GM19463 (cell line): ENCODE results near the gene MROH2A.
"Not testable (repeated sequence)": the region's sequence is repeated elsewhere in the genome, so short reads cannot be mapped to it uniquely, and the experiment has no call there.

Experiments
- ATAC-seq: cut with Tn5 transposase; IDR thresholded peaks from one replicate; pipeline ENCODE4 v1.9.1; 2021; ENCODE audit warnings: mild to moderate bottlenecking, moderate library complexity; ENCODE audit not compliant: unreplicated experiment

The MROH2A gene, protein sequence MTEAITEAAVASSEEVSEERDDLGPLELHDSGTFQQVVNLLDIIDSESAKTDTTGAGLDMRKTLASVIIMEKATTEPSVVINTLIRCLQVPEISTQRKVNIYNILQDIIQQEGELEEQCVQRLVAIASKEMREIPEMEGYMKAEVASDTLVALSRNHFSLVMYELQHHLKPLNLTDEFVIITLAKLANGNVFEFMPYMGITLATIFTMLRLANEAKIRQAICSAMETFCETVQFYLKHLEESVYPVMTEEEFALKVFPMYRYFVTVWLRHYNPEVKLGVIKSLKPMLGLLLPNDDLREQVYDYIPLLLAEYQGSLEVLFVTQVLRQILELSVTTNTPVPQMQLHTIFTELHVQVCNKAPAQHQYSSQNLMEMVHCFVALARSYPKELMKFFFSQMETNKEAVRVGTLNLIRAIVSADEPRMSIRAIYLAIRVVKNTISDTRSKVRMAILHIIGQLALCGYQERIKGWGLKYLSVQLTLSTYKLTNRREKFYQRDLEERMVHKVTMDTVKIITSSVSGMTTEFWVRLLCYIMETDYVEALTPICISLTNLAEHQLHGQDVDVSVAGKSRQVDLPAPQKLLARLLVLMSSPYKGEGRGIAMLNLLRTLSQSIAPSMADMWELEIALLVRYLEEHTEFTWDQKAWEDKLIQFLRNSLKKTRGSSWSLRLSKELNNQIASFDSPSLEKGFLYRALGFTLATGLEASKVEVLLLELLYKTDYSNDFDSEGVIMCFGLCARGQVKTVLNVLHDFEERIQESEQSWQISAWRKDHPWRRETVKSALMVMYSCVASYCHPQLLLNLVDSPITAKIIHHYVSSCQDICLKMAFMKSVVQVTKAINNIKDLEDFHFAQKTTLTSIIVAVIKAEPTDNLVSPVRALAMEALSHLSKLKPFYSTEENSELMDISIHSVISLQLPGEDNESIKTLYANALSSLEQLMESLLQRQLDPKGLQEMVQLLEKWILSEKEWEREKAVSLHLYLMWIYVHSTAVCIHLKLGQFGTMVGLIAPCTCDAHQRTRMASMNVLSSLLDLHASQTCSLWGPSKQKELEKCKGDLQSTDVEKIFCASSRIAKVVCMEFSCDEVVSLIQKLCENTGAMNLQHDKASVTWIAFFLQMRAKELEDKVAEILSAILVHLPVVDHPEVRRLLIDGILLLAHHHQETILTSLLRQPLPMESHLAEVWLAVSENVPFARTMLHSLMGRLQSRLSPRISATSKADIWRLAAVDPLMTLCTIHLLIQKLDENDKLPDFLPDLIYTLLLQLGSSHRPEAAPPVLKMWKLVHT (N-terminal part only)

DNA sequence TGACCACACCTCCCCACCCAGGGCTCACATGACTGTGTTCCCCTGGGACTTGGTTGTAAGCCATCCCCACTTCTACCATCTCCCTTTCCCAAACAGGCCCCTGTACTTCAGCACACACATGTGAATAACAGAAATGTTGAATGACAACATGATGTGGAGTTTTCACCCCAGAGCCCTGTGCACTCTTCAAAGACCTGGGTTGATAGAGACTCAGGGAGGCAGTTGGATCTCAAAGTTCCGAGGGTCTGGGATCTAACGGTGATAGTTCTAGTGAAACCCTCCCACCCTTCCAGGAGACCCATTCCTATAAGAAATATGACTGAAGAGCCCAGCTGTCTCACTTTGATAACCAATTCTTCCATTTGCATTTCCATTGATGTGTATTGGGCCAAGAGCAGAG, at the start of gene MROH2A:
TSS of gene MROH2A (plus strand) at position 301 of the 400 bp plus-strand sequence. CDS start 1,029 bp downstream, outside the sequence.
- no peak for ATAC-seq

DNA sequence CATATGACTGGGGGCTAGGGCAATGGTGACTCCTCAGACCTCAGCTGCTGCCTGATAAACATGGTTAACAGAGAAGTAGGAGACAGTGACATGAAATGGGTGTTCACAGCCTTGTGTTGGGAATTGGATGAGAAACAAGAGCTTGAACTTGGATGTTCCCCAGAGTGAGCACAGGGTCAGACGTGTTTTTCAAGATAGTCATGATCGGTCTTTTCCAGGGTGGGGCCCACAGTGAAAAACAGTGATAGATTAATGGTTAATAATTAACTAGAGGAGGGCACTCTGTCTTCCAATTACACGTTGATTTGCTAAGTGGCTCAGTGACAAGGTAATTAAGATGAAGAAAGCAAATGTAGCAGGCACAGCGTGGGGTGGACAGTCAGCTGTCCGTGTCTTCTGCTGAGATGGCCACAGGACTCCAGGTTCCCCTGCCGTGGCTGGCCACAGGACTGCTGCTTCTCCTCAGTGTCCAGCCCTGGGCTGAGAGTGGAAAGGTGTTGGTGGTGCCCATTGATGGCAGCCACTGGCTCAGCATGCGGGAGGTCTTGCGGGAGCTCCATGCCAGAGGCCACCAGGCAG, 49.3 kb upstream of the MROH2A start, which contains the start of gene UGT1A3:
TSS of gene UGT1A3 (plus strand) at position 320 of the 579 bp plus-strand sequence. CDS start at position 405, 85 bp downstream.
- no peak for ATAC-seq

DNA sequence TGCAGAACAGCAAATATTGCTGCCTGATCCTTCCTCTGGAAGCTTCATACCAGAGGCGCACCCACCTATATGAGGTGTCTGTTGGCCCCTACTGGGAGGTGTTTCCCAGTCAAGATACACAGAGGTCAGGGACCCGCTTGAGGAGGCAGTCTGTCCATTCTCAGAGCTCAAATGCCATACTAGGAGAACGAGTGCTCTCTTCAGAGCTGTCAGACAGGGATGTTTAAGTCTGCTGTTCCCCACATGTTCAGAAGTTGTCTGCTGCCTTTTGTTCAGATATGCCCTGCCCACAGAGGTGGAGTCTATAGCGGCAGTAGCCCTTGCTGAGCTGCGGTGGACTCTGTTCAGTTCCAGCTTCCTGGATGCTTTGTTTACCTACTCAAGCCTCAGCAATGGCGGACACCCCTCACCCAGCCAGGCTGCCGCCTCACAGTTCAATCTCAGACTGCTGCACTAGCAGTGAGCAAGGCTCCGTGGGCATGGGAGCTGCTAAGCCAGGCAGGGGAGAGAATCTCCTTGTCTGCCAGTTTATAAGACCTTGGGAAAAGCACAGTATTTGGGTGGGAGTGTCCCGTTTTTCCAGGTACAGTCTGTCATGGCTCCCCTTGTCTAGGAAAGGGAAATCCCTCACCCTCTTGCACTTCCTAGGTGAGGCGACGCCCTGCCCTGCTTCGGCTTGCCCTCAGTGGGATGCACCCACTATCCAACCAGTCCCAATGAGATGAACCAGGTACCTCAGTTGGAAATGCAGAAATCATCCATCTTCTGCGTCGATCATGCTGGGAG, 41.1 kb upstream of the MROH2A start:
- ATAC-seq, result not testable (repeated sequence)

DNA sequence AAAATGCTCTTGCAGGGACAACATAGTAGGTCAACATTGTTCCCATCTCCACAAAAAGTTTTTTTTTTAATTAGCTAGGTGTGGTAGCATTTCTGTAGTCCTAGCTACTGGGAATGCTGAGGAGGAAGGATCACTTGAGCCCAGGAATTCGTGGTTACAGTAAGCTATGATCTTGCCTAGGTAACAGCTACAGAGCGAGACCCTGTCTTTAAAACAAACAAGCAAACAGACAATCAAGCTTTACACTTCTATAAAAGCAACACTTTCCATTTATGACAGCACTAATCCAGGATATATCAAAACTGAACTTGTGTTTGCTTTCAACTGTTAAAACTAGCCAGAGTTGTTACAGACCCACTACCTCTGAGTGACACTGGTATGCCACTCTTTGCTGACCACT, 37.3 kb upstream of the MROH2A start:
- no peak for ATAC-seq

DNA sequence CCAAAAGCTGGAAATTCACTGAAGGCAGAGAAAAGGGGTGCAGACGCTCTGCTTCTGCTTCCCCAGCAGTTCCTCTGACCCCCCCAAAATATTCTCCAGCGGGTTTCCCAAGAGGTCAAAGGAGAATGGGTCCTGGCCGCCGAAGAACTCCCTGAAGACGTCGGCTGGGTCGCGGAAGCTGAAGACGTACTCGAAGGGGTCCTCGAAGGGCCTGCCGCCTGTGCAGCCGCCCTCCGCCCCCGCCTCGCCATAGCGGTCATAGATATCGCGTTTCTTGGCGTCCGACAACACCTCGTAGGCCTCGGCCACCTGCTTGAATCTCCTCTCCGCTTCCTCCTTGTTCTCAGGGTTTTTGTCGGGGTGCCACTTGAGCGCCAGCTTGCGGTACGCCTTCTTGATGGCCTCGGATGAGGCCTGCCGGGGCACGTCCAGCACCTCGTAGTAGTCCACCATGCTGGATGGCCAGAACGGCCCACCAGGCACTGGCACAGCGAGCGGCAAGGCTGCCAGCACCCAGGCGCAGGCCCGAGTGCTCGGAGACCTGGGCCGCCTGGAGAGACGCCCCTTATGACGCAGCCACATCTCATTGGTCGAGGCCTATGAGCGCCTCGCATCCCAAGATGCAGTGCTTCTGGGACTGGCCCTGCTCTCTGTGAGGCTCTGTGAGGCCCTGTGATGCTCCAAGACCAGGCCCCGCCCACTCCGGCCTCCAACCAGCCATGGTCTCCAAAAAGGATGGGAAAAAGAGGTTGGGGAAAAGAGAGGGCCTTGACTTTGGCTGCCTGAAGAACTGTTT, 34.5 kb upstream of the MROH2A start:
- ATAC-seq, result no peak

DNA sequence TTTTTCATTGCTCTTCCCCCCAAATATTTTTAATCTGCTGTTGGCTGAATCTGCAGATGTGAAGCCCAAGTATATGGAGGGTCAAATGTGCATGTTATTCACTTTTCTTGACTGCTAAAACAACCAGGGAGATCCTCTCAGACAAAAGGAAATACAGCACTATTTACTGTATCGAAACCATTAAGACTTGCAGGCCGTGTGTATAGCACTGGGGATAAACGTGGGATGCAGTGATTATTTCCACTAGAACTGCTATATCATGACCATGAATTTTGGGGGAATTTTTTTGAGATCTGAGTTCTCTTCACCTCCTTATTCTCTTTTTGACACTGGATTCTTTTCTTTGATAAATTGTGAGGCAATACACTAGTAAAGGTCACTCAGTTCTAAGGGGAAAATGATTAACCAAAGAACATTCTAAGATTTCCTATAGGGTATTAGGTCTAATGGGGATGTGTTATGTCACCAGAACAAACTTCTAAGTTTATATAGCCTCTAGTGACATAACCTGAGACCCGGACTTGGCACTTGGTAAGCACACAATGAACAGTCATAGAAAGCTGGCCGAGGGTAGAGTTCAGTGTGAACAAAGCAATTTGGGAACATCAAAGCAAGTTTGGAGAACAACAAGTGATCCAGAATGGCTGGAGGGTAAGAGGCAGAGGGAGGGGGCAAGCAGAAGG, 32.9 kb upstream of the MROH2A start:
- no peak for ATAC-seq

DNA sequence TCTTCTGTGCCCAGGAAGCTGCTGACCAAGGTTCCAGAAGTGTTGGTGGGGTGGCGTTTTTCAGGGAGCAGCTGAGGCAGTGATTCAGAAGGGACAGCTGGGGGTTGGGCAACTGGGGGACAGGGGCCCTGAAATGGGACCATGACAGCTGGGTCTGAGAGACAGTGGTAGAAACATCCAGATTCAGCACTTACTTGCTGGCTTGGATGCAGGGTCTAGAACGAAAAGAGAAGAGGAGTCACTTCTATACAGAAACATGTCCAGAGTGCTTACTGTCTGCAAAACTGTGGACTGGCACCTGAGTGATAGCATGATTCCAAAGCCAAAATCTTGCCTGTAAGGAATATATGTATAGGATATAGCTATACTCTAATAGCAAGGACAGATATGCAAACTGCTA, 32.3 kb upstream of the MROH2A start:
- ATAC-seq, result not testable (repeated sequence)

DNA sequence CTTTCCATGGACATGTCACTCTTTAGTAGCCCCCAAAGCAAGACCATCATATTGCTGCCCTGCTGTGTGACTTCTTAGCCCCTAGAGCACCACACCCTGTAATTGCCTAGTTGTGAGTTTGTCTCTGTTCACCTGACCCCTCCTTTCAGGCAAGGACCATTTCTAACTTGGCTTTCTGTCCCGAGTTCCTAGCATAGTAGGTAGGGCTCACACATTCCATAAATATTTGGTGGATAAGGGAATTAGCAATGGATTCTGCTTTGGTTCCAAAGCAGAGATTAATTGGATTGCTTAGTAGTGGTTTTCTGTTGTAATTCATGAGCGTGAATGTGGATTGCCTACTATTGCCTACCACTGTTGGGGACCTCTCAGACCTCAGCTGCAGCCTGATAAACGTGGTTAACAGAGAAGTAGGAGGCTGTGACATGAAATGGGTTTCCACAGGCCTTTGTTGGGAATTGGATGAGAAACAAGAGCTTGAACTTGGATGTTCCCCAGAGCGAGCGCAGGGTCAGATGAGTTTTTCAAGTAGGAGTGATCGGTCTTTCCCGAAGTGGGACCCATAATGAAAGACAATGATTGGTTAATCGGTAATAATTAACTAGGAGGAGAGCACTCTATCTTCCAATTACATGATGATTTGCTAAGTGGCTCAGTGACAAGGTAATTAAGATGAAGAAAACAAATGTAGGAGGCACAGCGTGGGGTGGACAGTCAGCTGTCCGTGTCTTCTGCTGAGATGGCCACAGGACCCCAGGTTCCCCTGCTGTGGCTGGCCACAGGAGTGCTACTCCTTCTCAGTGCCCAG, 31.5 kb upstream of the MROH2A start:
- no peak for ATAC-seq

DNA sequence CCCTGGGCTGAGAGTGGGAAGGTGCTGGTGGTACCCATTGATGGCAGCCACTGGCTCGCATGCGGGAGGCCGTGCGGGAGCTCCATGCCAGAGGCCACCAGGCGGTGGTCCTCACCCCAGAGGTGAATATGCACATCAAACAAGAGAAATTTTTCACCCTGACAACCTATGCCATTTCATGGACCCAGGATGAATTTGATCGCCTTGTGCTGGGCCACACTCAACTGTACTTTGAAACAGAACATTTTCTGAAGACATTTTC, 30.9 kb upstream of the MROH2A start:
- no peak for ATAC-seq

DNA sequence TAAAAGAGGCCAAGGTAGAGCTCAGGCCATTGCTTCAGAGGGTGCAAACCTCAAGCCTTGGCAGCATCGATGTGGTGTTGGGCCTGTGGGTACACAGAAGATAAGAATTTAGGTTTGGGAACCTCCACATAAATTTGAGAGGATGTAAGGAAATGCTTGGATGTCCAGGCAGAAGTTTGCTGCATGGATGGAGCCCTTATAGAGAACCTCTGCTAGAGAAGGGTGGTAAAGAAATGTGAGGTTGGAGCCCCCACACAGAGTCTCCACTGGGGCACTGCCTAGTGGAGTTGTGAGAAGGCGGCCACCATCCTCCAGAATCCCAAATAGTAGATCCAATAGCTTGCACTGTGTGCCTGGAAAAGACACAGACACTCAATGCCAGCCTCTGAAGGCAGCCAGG, 27.4 kb upstream of the MROH2A start:
- ATAC-seq, result not testable (repeated sequence)

DNA sequence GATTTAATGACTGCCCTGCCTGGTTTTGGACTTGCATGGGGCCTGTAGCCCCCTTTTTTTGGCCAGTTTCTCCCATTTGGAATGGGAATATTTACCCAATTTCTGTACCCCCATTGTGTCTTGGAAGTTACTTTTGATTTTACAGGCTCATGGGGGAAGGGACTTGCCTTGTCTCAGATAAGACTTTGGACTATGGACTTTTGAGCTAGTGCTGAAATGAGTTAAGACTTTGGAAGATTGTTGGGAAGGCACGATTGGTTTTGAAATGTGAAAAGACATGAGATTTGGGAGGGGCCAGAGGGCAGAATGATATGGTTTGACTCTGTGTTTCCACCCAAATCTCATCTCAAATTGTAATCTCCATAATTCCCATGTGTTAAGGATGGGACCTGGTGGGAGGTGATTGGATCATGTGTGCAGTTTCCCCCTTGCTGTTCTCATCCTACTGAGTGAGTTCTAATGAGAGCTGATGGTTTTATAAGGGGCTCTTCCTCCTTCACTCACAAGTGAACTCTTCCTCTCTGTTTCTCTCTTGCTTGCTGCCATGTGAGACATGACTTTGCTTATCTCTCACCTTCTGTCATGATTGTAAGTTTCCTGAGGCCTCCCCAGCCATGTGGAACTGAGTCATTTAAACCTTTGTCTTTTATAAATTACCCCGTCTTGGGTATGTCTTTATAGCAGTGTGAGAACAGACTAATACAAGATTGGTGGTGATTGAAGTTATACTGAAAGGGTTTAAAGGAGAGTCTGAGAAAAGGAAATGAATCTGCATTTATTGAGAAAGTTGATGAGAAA, 26.7 kb upstream of the MROH2A start:
- ATAC-seq, result not testable (repeated sequence)

DNA sequence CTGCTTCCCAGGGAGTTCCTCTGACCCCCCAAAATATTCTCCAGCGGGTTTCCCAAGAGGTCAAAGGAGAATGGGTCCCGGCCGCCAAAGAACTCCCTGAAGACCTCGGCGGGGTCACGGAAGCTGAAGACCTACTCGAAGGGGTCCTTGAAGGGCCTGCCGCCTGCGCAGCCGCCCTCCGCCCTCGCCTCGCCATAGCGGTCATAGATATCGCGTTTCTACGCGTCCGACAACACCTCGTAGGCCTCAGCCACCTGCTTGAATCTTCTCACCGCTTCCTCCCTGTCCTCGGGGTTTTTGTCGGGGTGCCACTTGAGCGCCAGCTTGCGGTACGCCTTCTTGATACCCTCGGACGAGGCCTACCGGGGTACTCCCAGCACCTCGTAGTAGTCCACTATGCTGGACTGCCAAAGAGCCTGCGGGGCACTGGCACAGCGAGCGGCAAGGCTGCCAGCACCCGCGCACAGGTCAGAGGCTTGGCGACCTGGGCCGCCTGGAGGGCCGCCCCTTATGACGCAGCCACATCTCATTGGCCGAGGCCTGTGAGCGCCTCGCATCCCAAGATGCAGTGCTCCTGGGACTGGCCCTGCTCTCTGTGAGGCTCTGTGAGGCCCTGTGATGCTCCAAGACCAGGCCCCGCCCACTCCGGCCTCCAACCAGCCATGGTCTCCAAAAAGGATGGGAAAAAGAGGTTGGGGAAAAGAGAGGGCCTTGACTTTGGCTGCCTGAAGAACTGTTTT, 23.1 kb upstream of the MROH2A start:
- no peak for ATAC-seq

DNA sequence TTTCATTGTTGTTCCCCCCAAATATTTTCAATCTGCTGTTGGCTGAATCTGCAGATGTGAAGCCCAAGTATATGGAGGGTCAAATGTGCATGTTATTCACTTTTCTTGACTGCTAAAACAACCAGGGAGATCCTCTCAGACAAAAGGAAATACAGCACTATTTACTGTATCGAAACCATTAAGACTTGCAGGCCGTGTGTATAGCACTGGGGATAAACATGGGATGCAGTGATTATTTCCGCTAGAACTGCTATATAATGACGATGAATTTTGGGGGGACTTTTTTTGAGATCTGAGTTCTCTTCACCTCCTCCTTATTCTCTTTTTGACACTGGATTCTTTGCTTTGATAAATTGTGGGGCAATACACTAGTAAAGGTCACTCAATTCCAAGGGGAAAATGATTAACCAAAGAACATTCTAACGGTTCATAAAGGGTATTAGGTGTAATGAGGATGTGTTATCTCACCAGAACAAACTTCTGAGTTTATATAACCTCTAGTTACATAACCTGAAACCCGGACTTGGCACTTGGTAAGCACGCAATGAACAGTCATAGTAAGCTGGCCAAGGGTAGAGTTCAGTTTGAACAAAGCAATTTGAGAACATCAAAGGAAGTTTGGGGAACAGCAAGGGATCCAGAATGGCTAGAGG, 21.6 kb upstream of the MROH2A start:
- ATAC-seq, result no peak

DNA sequence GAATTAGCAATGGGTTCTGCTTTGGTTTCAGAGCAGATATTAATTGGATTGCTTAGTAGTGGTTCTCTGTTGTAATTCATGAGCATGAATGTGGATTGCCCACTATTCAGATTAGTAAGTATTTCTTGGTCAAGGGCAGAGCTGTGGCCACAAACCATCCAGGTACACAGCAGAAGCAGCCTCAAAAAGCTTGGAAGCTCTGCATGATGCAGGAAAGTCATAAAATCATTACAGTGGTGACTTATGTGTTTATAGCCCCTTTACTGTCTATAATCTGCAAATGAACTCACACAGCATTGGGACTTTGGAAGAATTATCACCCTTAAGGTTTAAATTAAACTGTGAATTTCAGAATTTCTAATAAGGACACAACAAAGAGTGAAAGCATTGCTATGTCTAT, 20.0 kb upstream of the MROH2A start:
- no peak for ATAC-seq

DNA sequence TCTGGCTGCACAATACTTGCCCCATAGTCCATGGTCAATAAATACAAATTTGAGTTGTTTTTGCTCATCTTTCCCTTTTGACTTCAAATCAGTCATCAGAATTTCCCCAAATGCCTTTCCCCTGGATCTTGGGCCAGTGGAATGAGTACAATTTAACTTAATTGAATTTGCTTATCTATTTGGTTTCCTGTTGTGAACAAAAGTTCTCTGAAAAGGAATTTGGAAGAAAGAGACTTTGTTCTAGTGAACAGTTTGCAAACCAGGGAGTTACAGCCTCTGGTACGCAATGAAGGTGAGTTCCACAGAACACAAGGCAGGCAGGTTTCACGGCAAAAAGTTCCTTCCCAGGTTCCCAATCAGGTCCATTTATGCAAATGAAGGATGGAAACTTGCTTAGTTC, 19.3 kb upstream of the MROH2A start:
- ATAC-seq, result no peak

DNA sequence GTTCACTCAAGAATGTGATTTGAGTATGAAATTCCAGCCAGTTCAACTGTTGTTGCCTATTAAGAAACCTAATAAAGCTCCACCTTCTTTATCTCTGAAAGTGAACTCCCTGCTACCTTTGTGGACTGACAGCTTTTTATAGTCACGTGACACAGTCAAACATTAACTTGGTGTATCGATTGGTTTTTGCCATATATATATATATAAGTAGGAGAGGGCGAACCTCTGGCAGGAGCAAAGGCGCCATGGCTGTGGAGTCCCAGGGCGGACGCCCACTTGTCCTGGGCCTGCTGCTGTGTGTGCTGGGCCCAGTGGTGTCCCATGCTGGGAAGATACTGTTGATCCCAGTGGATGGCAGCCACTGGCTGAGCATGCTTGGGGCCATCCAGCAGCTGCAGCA, 18.1 kb upstream of the MROH2A start, which contains the start of gene UGT1A1:
TSS of gene UGT1A1 (plus strand) at position 228 of the 400 bp plus-strand sequence. CDS start at position 246, 18 bp downstream.
- no peak for ATAC-seq
